Liver (tissue), 9 donors: ENCODE measurements around the gene NSF. TPM values are rescaled to one million over a fixed set of nuclear protein-coding genes. Genes with fewer than 3 reads are reported as not detected.

Experiments
- DNase-seq: peaks from one replicate; pipeline ENCODE4 v3.0.0-alpha.2; 2017; ENCODE audit warnings: low spot score
- H3K27ac ChIP-seq, 2 donors: one replicate each; pipeline ENCODE4 v1.7.0; 2013; ENCODE audit warnings: inconsistent platforms in 2 of 2, low read length in 2 of 2, control low read depth in 1 of 2, low read depth in 1 of 2, mild to moderate bottlenecking in 1 of 2
- H3K27me3 ChIP-seq, 4 donors: one replicate each; pipeline versions ENCODE4 v1.6.1 to v1.7.0; 2013; ENCODE audit warnings: low read length in 3 of 4, inconsistent platforms in 1 of 4, mild to moderate bottlenecking in 1 of 4, moderate library complexity in 1 of 4; ENCODE audit not compliant: control insufficient read depth in 4 of 4, insufficient read depth in 4 of 4
- H3K36me3 ChIP-seq, 4 donors: one replicate each; pipeline versions ENCODE4 v1.6.1 to v1.7.0; 2013; ENCODE audit warnings: low read length in 3 of 4, mild to moderate bottlenecking in 3 of 4, low read depth in 1 of 4, moderate library complexity in 1 of 4; ENCODE audit not compliant: control insufficient read depth in 4 of 4, insufficient read depth in 3 of 4
- H3K4me1 ChIP-seq, 4 donors: one replicate each; pipeline versions ENCODE4 v1.6.1 to v1.7.0; 2013; ENCODE audit warnings: low read length in 3 of 4, mild to moderate bottlenecking in 3 of 4, moderate library complexity in 1 of 4; ENCODE audit not compliant: control insufficient read depth in 4 of 4, insufficient read depth in 4 of 4
- H3K4me3 ChIP-seq, 3 donors: one replicate each; pipeline versions ENCODE4 v1.6.1 to v1.7.0; 2013; ENCODE audit warnings: low read length in 3 of 3, control low read depth in 1 of 3, low read depth in 1 of 3, mild to moderate bottlenecking in 1 of 3
- H3K9ac ChIP-seq, 2 donors: one replicate each; pipeline ENCODE4 v1.7.0; 2013; ENCODE audit warnings: low read length in 2 of 2, mild to moderate bottlenecking in 2 of 2, moderate library complexity in 2 of 2, control low read depth in 1 of 2, low read depth in 1 of 2
- H3K9me3 ChIP-seq, 4 donors: one replicate each; pipeline versions ENCODE4 v1.6.1 to v1.7.0; 2013; ENCODE audit warnings: low read length in 3 of 4; ENCODE audit not compliant: control insufficient read depth in 4 of 4
- EGR1 ChIP-seq, 2 donors: IDR thresholded peaks; 2 replicates each; pipeline ENCODE4 v1.6.1; 2016 to 2018; ENCODE audit warnings: antibody characterized with exemption in 2 of 2, low read depth in 2 of 2
- FOXA1 ChIP-seq: IDR thresholded peaks from 2 replicates; pipeline ENCODE4 v1.6.1; 2016; ENCODE audit warnings: antibody characterized with exemption
- FOXA2 ChIP-seq: IDR thresholded peaks from 2 replicates; pipeline ENCODE4 v1.6.1; 2016; ENCODE audit warnings: antibody characterized with exemption
- GABPA ChIP-seq, 2 donors: IDR thresholded peaks in 1 of 2; conservative IDR thresholded peaks in 1 of 2; 2 replicates each; pipeline ENCODE4 v1.6.1; 2016; ENCODE audit warnings: antibody characterized with exemption in 2 of 2, mild to moderate bottlenecking in 1 of 2, moderate library complexity in 1 of 2
- HNF4A ChIP-seq, 2 donors: conservative IDR thresholded peaks; 2 replicates each; pipeline ENCODE4 v1.6.1; 2016; ENCODE audit warnings: antibody characterized with exemption in 2 of 2, mild to moderate bottlenecking in 2 of 2
- HNF4G ChIP-seq: IDR thresholded peaks from 2 replicates; pipeline ENCODE4 v1.6.1; 2016; ENCODE audit warnings: antibody characterized with exemption
- JUND ChIP-seq, 2 donors: IDR thresholded peaks; 2 replicates each; pipeline ENCODE4 v1.6.1; 2016; ENCODE audit warnings: antibody characterized with exemption in 2 of 2
- NR2F2 ChIP-seq: IDR thresholded peaks from 2 replicates; pipeline ENCODE4 v1.6.1; 2016; ENCODE audit warnings: antibody characterized with exemption
- RAD21 ChIP-seq, 2 donors: IDR thresholded peaks; 2 replicates each; pipeline ENCODE4 v1.6.1; 2016; ENCODE audit warnings: antibody characterized with exemption in 2 of 2, mild to moderate bottlenecking in 2 of 2
- REST ChIP-seq: IDR thresholded peaks from 2 replicates; pipeline ENCODE4 v1.6.1; 2016; ENCODE audit warnings: antibody characterized with exemption, mild to moderate bottlenecking
- RXRA ChIP-seq, 2 donors: IDR thresholded peaks; 2 replicates each; pipeline ENCODE4 v1.6.1; 2017 to 2018; ENCODE audit warnings: antibody characterized with exemption in 2 of 2, mild to moderate bottlenecking in 1 of 2
- SP1 ChIP-seq: IDR thresholded peaks from 2 replicates; pipeline ENCODE4 v1.6.1; 2018; ENCODE audit warnings: antibody characterized with exemption, mild to moderate bottlenecking
- TAF1 ChIP-seq: conservative IDR thresholded peaks from 2 replicates; pipeline ENCODE4 v1.6.1; 2016; ENCODE audit warnings: antibody characterized with exemption, mild to moderate bottlenecking
- YY1 ChIP-seq: IDR thresholded peaks from 2 replicates; pipeline ENCODE4 v1.6.1; 2016; ENCODE audit warnings: antibody characterized with exemption, mild to moderate bottlenecking
- ZBTB33 ChIP-seq: IDR thresholded peaks from 2 replicates; pipeline ENCODE4 v1.6.1; 2016; ENCODE audit warnings: antibody characterized with exemption
- WGBS: extraction: QIAGEN DNeasy Blood & Tissue Kit; methylation state at CpG from one replicate; pipeline ENCODE4 v1.1.7; 2013; 5-methylcytosine and 5-hydroxymethylcytosine counted together
- polyA plus RNA-seq, 2 donors: library from polyadenylated mRNA; stranded (reverse) in 1 of 2; unstranded in 1 of 2; fragments of 200-250 nt in 1 of 2; fragments of >200 nt in 1 of 2; fragmentation: Nextera tagmentation in 1 of 2; extraction: Ambion mirVana in 1 of 2; gene quantifications; one replicate each; pipeline versions ENCODE4 v1.2.1 to v1.2.3, GENCODE V29; 2013 to 2015
- total RNA-seq, 2 donors: library from RNA; depleted of rRNA; stranded (reverse); fragments of >200 nt; gene quantifications; one replicate each; pipeline ENCODE4 v1.2.3, GENCODE V29; 2014
- TF ChIP-seq, protein P1 (sequence below): IDR thresholded peaks from 2 replicates; pipeline ENCODE4 v1.6.1; 2016; ENCODE audit warnings: antibody characterized with exemption
- TF ChIP-seq, protein P2 (sequence below): IDR thresholded peaks from 2 replicates; pipeline ENCODE4 v1.6.1; 2016; ENCODE audit warnings: antibody characterized with exemption
- TF ChIP-seq, protein P3 (sequence below): fragments of 150-350 bp; IDR thresholded peaks from 2 replicates; pipeline ENCODE4 v1.5.1; 2017; ENCODE audit warnings: improper control_type of control experiment, low read depth, low read length; ENCODE audit not compliant: missing input control
- donor health status: healthy.
- donor health status: healthy.
- donor health status: healthy.
- donor health status: healthy.
- donor health status: healthy.

NSF gene
- total and polyA plus RNA-seq, 4 donors: 7.5 to 24.0 (median 15.4) TPM

- TF ChIP-seq HNF4G (no peak), GABPA (IDR thresholded peaks at IDR 0.05 in 1 of 2, conservative IDR thresholded peaks at IDR 0.05 in 1 of 2) (no peak), FOXA1 (no peak), FOXA2 (no peak)
- TF ChIP-seq, protein P1, sequence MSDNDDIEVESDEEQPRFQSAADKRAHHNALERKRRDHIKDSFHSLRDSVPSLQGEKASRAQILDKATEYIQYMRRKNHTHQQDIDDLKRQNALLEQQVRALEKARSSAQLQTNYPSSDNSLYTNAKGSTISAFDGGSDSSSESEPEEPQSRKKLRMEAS: no peak
- no peak overlapping the region for H3K27ac ChIP-seq
Measured at GRCh38 chr17:46794318-46794717, 203.8 kb downstream of the NSF start.

DNA sequence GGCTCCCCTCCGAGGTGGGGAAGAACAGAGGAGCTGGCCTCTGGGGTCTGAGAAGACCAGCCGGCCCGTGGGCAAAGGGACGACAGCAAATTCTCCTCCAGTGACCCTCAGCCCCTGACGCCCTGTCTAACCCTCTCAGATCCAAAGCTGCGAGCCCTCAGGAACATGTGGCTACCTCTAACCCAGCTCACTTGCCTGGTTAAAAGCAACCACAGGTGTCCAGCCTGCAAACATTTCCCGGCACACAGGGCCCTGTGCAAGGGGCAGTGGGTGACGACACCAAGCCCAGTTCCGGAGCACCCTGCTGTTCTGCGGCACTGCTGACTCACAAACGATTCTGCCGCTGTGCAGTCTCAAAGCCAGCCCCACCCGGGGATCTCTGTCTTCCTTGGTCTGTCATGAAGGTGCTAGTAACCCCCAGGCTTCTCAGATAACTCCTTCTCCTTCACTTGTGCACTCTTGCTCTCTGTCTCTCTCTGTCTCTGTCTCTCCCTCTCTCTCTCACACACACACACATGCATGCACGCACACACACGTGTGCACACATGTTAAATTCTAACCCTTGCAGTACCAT, 205.0 kb downstream of the NSF start:
- Histone ChIP-seq H3K9ac (no peak overlapping the region), H3K27me3 (peaks cover 0 to 6% (median 2%) of the 10 kb centered on the region in 4 donors), H3K27ac (no peak overlapping the region), H3K4me3 (no peak overlapping the region), H3K4me1 (no peaks in the 10 kb centered on the region), H3K9me3 (no peaks in the 10 kb centered on the region), H3K36me3 (no peaks in the 10 kb centered on the region)
- WGBS: 69% methylated on average over 15 of the region's 15 CpGs
- DNase-seq: no peak
- TF ChIP-seq EGR1 (IDR thresholded peaks at IDR 0.05; ENCODE audit: low read depth in 2 of 2): no peak
- no peak for TF ChIP-seq FOXA2
- no peak for TF ChIP-seq NR2F2
- TF ChIP-seq GABPA (IDR thresholded peaks at IDR 0.05 in 1 of 2, conservative IDR thresholded peaks at IDR 0.05 in 1 of 2): no peak
- TF ChIP-seq ZBTB33: no peak
- no peak for TF ChIP-seq HNF4G
- TF ChIP-seq, protein P1: no peak
- TF ChIP-seq RXRA (IDR thresholded peaks at IDR 0.05): no peak
- TF ChIP-seq HNF4A (conservative IDR thresholded peaks at IDR 0.05): no peak
- TF ChIP-seq, protein P2, sequence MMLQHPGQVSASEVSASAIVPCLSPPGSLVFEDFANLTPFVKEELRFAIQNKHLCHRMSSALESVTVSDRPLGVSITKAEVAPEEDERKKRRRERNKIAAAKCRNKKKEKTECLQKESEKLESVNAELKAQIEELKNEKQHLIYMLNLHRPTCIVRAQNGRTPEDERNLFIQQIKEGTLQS: no peak
- TF ChIP-seq, protein P3, sequence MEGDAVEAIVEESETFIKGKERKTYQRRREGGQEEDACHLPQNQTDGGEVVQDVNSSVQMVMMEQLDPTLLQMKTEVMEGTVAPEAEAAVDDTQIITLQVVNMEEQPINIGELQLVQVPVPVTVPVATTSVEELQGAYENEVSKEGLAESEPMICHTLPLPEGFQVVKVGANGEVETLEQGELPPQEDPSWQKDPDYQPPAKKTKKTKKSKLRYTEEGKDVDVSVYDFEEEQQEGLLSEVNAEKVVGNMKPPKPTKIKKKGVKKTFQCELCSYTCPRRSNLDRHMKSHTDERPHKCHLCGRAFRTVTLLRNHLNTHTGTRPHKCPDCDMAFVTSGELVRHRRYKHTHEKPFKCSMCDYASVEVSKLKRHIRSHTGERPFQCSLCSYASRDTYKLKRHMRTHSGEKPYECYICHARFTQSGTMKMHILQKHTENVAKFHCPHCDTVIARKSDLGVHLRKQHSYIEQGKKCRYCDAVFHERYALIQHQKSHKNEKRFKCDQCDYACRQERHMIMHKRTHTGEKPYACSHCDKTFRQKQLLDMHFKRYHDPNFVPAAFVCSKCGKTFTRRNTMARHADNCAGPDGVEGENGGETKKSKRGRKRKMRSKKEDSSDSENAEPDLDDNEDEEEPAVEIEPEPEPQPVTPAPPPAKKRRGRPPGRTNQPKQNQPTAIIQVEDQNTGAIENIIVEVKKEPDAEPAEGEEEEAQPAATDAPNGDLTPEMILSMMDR: no peak
- no peak for TF ChIP-seq REST
- TF ChIP-seq YY1: no peak
- TF ChIP-seq FOXA1: no peak
- no peak for TF ChIP-seq TAF1
- no peak for TF ChIP-seq SP1
- TF ChIP-seq RAD21 (IDR thresholded peaks at IDR 0.05): no peak
- TF ChIP-seq JUND (IDR thresholded peaks at IDR 0.05): no peak

More at GRCh38 chr17:46794318-46794717, 203.8 kb downstream of the NSF start:
- no peak for DNase-seq
- H3K27me3 ChIP-seq: peaks cover 0 to 6% (median 2%) of the 10 kb centered on the region in 4 donors
- H3K36me3 ChIP-seq: no peaks in the 10 kb centered on the region
- H3K9ac ChIP-seq: no peak overlapping the region
- WGBS: 75% methylated on average over 5 of the region's 5 CpGs
- no peak overlapping the region for H3K4me3 ChIP-seq
- no peaks in the 10 kb centered on the region for H3K4me1 ChIP-seq
- peaks cover 0 to 4% (median 2%) of the 10 kb centered on the region in 4 donors for H3K9me3 ChIP-seq
